ENCODE data around the gene CRYBB1.

DNA sequence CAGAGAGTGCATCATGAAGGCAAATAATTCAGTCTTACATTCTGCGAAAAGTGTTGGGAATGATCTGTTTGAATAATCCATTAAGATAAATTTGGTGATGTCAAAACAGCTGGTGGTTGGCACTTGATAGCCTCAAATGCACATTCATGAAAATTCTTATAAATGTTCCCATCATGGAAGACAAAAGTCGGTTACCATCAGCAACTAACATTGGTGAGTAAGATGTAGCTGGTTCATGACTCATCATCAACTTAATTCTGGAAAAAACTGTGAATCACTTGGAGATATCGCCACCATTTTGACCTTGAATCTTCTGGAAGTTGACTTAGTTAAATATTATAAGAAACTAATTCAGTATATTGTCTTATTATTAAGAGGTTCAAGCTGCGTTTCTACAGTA, 11.2 kb downstream of the CRYBB1 start:
- TF ChIP-seq, protein P1, sequence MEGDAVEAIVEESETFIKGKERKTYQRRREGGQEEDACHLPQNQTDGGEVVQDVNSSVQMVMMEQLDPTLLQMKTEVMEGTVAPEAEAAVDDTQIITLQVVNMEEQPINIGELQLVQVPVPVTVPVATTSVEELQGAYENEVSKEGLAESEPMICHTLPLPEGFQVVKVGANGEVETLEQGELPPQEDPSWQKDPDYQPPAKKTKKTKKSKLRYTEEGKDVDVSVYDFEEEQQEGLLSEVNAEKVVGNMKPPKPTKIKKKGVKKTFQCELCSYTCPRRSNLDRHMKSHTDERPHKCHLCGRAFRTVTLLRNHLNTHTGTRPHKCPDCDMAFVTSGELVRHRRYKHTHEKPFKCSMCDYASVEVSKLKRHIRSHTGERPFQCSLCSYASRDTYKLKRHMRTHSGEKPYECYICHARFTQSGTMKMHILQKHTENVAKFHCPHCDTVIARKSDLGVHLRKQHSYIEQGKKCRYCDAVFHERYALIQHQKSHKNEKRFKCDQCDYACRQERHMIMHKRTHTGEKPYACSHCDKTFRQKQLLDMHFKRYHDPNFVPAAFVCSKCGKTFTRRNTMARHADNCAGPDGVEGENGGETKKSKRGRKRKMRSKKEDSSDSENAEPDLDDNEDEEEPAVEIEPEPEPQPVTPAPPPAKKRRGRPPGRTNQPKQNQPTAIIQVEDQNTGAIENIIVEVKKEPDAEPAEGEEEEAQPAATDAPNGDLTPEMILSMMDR (conservative IDR thresholded peaks at IDR 0.05; ENCODE audit: low read depth in 2 of 2) = no peak
- no peak for TF ChIP-seq POLR2AphosphoS5 (IDR thresholded peaks at IDR 0.05; ENCODE audit: low read depth)
- TF ChIP-seq, protein P2, sequence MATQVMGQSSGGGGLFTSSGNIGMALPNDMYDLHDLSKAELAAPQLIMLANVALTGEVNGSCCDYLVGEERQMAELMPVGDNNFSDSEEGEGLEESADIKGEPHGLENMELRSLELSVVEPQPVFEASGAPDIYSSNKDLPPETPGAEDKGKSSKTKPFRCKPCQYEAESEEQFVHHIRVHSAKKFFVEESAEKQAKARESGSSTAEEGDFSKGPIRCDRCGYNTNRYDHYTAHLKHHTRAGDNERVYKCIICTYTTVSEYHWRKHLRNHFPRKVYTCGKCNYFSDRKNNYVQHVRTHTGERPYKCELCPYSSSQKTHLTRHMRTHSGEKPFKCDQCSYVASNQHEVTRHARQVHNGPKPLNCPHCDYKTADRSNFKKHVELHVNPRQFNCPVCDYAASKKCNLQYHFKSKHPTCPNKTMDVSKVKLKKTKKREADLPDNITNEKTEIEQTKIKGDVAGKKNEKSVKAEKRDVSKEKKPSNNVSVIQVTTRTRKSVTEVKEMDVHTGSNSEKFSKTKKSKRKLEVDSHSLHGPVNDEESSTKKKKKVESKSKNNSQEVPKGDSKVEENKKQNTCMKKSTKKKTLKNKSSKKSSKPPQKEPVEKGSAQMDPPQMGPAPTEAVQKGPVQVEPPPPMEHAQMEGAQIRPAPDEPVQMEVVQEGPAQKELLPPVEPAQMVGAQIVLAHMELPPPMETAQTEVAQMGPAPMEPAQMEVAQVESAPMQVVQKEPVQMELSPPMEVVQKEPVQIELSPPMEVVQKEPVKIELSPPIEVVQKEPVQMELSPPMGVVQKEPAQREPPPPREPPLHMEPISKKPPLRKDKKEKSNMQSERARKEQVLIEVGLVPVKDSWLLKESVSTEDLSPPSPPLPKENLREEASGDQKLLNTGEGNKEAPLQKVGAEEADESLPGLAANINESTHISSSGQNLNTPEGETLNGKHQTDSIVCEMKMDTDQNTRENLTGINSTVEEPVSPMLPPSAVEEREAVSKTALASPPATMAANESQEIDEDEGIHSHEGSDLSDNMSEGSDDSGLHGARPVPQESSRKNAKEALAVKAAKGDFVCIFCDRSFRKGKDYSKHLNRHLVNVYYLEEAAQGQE (IDR thresholded peaks at IDR 0.05; ENCODE audit: unreplicated experiment) = no peak
- TF ChIP-seq ZNF331 (CRISPR knock-in tag; IDR thresholded peaks at IDR 0.05; ENCODE audit: low read depth) = no peak
- no peak for TF ChIP-seq EZH2phosphoT487 (IDR thresholded peaks at IDR 0.05; ENCODE audit: unreplicated experiment)
- no peak for TF ChIP-seq EZH2 (IDR thresholded peaks at IDR 0.05; ENCODE audit: low read depth, unreplicated experiment)
